ENCODE measurements around the gene COL7A1. TPM values are rescaled to one million over a fixed set of nuclear protein-coding genes. Genes with fewer than 3 reads are reported as not detected.

COL7A1 gene
- total RNA-seq, 1 donor from 2014 or later = 28.7 TPM

DNA sequence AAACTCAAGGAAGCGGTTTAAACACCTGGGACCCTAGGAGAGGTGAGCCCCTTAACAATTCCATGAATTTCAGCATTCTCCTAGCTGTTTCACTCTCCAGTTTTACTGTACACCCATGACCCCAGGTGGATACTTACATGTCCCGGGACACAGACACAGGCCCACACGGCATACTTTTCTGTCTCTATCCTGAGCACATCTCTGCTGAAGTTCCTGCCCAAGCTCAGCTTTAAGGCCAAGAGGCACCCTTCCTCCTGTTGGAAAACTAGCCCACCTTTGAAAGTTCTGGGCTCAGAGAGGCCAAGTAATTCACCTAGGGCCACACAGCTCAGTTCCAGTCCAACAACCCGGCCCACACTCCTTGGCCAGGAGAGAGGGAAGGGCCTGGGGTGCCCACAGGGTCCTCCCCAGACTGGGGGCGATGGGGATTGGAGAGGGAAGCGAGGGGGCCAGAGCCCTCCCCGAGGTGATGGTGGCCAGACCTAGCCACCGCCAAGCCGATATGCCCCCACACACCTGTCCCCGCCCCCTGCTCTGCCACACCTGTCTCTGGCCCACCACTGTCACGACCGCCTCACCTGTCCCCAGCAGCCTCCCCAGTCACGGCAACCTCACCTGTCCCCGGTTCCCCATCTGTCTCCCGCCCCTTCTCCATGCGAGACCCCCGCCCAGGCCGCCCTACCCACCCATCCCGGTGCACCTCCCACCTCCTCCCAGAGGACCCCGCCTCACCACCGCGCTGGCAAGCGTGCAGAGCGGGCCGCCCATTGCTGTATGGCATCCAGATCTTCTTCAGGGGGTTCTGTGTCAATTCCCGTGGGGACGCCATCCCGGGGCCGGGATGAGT is 39.0 kb downstream of the COL7A1 start:
- H3K27ac Mint-ChIP-seq (ENCODE audit: unreplicated experiment) = peak overlapping the region; percentile 84
- H4K20me1 ChIP-seq (ENCODE audit: insufficient read depth, low read length) = peaks cover 23% of the 10 kb centered on the region
- peak overlapping the region; percentile 79 for H2AFZ ChIP-seq (ENCODE audit: low read depth, low read length)
- H3K4me3 ChIP-seq (ENCODE audit: insufficient read depth, low read depth, low read length) = peak overlapping the region; percentile 53
- TF ChIP-seq, protein P1, sequence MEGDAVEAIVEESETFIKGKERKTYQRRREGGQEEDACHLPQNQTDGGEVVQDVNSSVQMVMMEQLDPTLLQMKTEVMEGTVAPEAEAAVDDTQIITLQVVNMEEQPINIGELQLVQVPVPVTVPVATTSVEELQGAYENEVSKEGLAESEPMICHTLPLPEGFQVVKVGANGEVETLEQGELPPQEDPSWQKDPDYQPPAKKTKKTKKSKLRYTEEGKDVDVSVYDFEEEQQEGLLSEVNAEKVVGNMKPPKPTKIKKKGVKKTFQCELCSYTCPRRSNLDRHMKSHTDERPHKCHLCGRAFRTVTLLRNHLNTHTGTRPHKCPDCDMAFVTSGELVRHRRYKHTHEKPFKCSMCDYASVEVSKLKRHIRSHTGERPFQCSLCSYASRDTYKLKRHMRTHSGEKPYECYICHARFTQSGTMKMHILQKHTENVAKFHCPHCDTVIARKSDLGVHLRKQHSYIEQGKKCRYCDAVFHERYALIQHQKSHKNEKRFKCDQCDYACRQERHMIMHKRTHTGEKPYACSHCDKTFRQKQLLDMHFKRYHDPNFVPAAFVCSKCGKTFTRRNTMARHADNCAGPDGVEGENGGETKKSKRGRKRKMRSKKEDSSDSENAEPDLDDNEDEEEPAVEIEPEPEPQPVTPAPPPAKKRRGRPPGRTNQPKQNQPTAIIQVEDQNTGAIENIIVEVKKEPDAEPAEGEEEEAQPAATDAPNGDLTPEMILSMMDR (IDR thresholded peaks at IDR 0.05; ENCODE audit: insufficient read depth, low read depth, low read length) = no peak
- no peak for TF ChIP-seq EZH2 (IDR thresholded peaks at IDR 0.05; ENCODE audit: insufficient read depth, low read length)
- peaks cover 33% of the 10 kb centered on the region for H3K4me1 ChIP-seq (ENCODE audit: insufficient read depth, low read length)
- H3K27me3 Mint-ChIP-seq (ENCODE audit: low read depth, unreplicated experiment) = no peaks in the 10 kb centered on the region
- H3K9me3 Mint-ChIP-seq (ENCODE audit: unreplicated experiment) = no peaks in the 10 kb centered on the region
- peak overlapping the region; percentile 85 for H3K4me2 ChIP-seq (ENCODE audit: low read length)
- H3K9ac ChIP-seq (ENCODE audit: low read length) = peak overlapping the region; percentile 73
- no peaks in the 10 kb centered on the region for H3K9me3 ChIP-seq (ENCODE audit: insufficient read depth, low read depth, low read length)
- peaks cover 9% of the 10 kb centered on the region for H3K36me3 Mint-ChIP-seq (ENCODE audit: low read depth, unreplicated experiment)
- FAIRE-seq (no peak), DNase-seq (ENCODE audit: low read depth) (no peak)
- no peaks in the 10 kb centered on the region for H3K36me3 ChIP-seq (ENCODE audit: insufficient read depth, low read length)
- peak overlapping the region; percentile 88 for H3K4me3 Mint-ChIP-seq (ENCODE audit: unreplicated experiment)
- H3K27ac ChIP-seq (ENCODE audit: low read depth, low read length) = no peak overlapping the region
- peaks cover 41% of the 10 kb centered on the region for H3K4me1 Mint-ChIP-seq (ENCODE audit: low read depth, unreplicated experiment)
- H3K79me2 ChIP-seq (ENCODE audit: insufficient read depth, low read length) = peaks cover 11% of the 10 kb centered on the region
- H3K27me3 ChIP-seq (ENCODE audit: insufficient read depth, low read length) = no peaks in the 10 kb centered on the region

DNA sequence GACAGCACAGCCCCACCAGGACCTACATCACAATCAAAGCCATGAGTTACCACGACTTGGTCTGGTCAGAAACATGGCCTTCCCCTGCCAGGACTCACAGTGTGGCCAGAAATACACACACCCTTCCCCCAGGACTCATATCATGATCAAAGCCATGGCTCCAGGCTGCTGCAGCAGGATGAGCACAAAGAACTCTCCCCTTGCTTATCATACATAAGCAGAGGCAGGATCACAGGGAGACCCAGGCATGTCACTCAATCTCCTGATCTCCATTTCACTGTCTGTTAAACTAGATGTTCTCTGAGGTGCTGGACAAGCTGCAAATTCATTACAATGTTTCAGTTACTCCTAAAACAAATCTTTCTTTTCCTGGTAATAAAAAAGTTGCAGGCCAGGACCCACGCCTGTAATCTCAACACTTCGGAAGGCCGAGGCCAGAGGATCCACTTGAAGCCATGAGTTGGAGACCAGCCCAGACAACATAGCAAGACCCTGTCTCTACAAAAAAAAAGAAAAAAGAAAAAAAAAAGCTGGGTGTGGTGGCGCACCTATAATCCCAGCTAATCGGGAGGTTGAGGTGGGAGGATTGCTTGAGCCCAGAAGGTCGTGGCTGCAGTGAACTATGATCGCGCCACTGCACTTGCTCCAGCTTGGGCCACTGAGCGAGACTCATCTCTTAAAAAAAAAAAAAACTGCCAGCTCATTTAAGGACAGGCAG is 39.7 kb downstream of the COL7A1 start:
- H2AFZ ChIP-seq (ENCODE audit: low read depth, low read length) = no peak overlapping the region
- DNase-seq (ENCODE audit: low read depth) (no peak), FAIRE-seq (no peak)
- no peaks in the 10 kb centered on the region for H3K27me3 ChIP-seq (ENCODE audit: insufficient read depth, low read length)
- no peaks in the 10 kb centered on the region for H3K9me3 ChIP-seq (ENCODE audit: insufficient read depth, low read depth, low read length)
- no peak overlapping the region for H3K4me3 ChIP-seq (ENCODE audit: insufficient read depth, low read depth, low read length)
- peaks cover 15% of the 10 kb centered on the region for H3K36me3 Mint-ChIP-seq (ENCODE audit: low read depth, unreplicated experiment)
- peaks cover 25% of the 10 kb centered on the region for H3K4me1 ChIP-seq (ENCODE audit: insufficient read depth, low read length)
- no peak overlapping the region for H3K27ac ChIP-seq (ENCODE audit: low read depth, low read length)
- H3K36me3 ChIP-seq (ENCODE audit: insufficient read depth, low read length) = no peaks in the 10 kb centered on the region
- H3K79me2 ChIP-seq (ENCODE audit: insufficient read depth, low read length) = peaks cover 11% of the 10 kb centered on the region
- peak overlapping the region; percentile 85 for H3K4me2 ChIP-seq (ENCODE audit: low read length)
- no peak overlapping the region for H3K27ac Mint-ChIP-seq (ENCODE audit: unreplicated experiment)
- H3K9ac ChIP-seq (ENCODE audit: low read length) = no peak overlapping the region
- no peaks in the 10 kb centered on the region for H3K9me3 Mint-ChIP-seq (ENCODE audit: unreplicated experiment)
- H3K4me3 Mint-ChIP-seq (ENCODE audit: unreplicated experiment) = peak overlapping the region; percentile 88
- TF ChIP-seq, protein P1 (IDR thresholded peaks at IDR 0.05; ENCODE audit: insufficient read depth, low read depth, low read length) = no peak
- TF ChIP-seq EZH2 (IDR thresholded peaks at IDR 0.05; ENCODE audit: insufficient read depth, low read length) = no peak
- peaks cover 33% of the 10 kb centered on the region for H3K4me1 Mint-ChIP-seq (ENCODE audit: low read depth, unreplicated experiment)
- no peaks in the 10 kb centered on the region for H3K27me3 Mint-ChIP-seq (ENCODE audit: low read depth, unreplicated experiment)
- peaks cover 26% of the 10 kb centered on the region for H4K20me1 ChIP-seq (ENCODE audit: insufficient read depth, low read length)
